GM12875 (cell line): Measurements from ENCODE around the gene DNMT3A.

Experiments used
- H3K4me3 ChIP-seq: one replicate; pipeline ENCODE4 v1.5.1; 2011; ENCODE audit warnings: low read depth, low read length, control low read depth
- CTCF ChIP-seq: IDR thresholded peaks from 2 replicates; pipeline ENCODE4 v1.5.1; 2011; ENCODE audit warnings: low read depth, mild to moderate bottlenecking, control low read depth, inconsistent platforms, low read length, moderate library complexity, borderline replicate concordance; ENCODE audit not compliant: insufficient read depth

DNMT3A gene

GRCh38 chr2:25238920-25239319 lies 102.8 kb downstream of the DNMT3A start:
- TF ChIP-seq CTCF: no peak
- no peak overlapping the region for H3K4me3 ChIP-seq

DNA sequence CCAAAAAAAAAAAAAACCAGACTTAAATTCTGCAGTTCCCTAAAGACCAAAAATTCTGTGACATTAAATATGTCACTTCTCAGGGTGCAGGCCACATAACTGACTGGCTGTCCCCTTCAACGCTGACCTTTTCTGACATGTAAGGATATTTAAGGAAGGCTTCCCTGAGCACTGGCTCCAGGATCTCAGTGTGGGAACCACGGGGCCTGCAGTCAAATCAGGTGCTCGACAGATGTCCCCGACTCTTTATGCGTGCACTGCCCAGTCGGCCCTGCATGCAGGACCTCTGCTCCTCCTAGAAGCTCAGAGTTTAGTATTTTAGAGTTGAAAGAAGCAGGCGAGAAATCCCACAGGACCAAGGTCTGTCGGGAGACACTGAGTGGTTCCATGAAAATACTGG lies 104.0 kb downstream of the DNMT3A start:
- TF ChIP-seq CTCF: no peak
- H3K4me3 ChIP-seq: no peak overlapping the region

DNA sequence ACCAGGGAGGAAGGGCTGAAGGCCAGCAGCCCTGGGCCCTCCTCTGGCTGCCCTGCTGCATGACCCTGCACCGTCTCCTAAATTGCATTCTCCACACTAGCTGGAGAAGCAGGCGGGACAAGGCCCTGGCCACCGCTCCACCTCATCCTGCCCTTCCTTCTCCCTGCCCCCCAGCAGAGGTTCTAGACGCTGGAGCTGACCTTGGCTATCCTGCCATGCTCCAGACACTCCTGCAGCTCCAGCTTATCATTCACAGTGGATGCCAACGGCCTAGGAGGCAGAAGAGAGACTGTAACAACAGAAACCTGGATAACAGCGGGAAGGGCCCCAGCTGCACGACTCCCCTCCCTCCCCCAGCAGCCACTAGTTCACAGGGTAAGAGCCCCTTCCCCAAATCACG lies 105.0 kb downstream of the DNMT3A start:
- no peak overlapping the region for H3K4me3 ChIP-seq
- no peak for TF ChIP-seq CTCF

- H3K4me3 ChIP-seq: no peak overlapping the region
- TF ChIP-seq CTCF: no peak
These were observed 107.0 kb downstream of the DNMT3A start for GRCh38 chr2:25234738-25235137.

- no peak for TF ChIP-seq CTCF
- no peak overlapping the region for H3K4me3 ChIP-seq
These were observed 107.7 kb downstream of the DNMT3A start for GRCh38 chr2:25233916-25234605.

- TF ChIP-seq CTCF: no peak
- no peak overlapping the region for H3K4me3 ChIP-seq
These were observed 109.4 kb downstream of the DNMT3A start for GRCh38 chr2:25232248-25232825.

DNA sequence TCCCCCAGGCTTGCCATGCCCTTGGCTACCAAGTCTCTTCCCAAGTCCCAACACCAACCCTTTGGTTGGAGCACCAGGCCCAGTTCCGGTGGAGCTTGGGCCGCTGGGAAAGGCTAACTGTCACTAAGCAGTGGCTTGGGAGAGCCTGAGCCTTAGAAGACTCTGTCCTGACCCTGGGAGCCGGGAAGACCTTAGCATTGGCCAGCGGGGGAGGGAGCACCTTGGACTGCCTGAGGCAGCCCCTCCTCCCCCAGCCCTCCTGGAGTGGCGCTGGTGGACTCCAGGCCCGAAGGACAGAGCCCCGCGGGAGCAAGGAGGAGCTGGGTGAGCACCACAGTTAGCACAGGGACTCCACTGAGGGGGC lies 110.8 kb downstream of the DNMT3A start:
- no peak for TF ChIP-seq CTCF
- H3K4me3 ChIP-seq: no peak overlapping the region
